ENCODE results near the gene TLCD3B.

TLCD3B gene

DNA sequence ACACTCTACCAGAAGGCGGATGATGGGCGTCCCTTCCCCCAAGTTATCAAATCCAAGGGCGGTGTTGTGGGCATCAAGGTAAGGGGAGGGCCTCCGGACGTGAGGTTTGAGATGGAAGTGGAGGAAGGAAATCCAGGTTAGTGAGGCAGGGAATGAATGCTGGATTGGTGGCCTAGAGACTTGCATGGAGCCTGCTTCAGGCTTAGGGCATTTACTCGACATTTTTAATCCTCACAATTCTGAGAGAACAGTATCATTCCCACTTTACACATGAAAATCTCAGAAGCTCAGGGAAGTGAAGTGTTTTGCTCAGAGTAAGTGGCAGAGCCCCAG lies 36.5 kb upstream of the TLCD3B start:
- H3K27ac ChIP-seq (ENCODE audit: low read length) = no peak overlapping the region
- H3K36me3 ChIP-seq (ENCODE audit: insufficient read depth, low read depth, low read length) = peaks cover 58% of the 10 kb centered on the region
- H3K4me1 ChIP-seq (ENCODE audit: insufficient read depth, low read length) = peaks cover 11% of the 10 kb centered on the region; the same call in 1 of the 2 replicates
- H3K9ac ChIP-seq (ENCODE audit: low read depth, low read length) = no peak overlapping the region; the same call in 1 of the 2 replicates
- H3K4me3 ChIP-seq (ENCODE audit: low read length) = peak overlapping the region; percentile 97; the same call in 1 of the 2 replicates
- H3K9me3 ChIP-seq (ENCODE audit: insufficient read depth, low read depth, low read length) = no peaks in the 10 kb centered on the region
- H3K27me3 ChIP-seq (ENCODE audit: insufficient read depth, low read length) = no peaks in the 10 kb centered on the region

DNA sequence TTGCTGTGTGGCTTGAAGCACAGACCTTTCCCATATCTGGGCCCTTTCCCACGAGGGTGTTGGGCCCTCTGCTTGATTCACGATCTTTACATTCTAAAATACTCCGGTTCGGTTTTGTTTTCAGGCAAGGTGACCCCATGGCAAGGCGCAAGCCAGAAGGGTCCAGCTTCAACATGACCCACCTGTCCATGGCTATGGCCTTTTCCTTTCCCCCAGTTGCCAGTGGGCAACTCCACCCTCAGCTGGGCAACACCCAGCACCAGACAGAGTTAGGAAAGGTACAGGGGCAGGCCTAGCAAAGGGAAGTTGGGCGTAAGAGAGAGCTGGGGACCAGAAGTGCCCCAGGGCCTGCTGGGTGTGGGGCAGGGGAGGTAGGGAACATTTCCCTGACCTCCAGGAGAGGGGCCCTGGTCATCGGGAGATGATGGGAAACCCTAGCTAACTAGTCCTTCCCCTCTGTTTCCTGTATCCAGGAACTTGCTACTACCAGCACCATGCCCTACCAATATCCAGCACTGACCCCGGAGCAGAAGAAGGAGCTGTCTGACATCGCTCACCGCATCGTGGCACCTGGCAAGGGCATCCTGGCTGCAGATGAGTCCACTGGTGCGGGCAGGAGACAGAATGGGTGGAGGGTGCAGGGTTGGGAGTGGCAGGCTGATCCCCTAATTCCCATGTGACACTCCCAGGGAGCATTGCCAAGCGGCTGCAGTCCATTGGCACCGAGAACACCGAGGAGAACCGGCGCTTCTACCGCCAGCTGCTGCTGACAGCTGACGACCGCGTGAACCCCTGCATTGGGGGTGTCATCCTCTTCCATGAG lies 35.9 kb upstream of the TLCD3B start:
- Histone ChIP-seq H3K9ac (ENCODE audit: low read depth, low read length) (peak overlapping the region; percentile 97), H3K4me3 (ENCODE audit: low read length) (peak overlapping the region; percentile 97), H3K9me3 (ENCODE audit: insufficient read depth, low read depth, low read length) (no peaks in the 10 kb centered on the region), H3K27ac (ENCODE audit: low read length) (peak overlapping the region; percentile 93), H3K4me1 (ENCODE audit: insufficient read depth, low read length) (peaks cover 11% of the 10 kb centered on the region; the same call in 1 of the 2 replicates), H3K36me3 (ENCODE audit: insufficient read depth, low read depth, low read length) (peaks cover 53% of the 10 kb centered on the region), H3K27me3 (ENCODE audit: insufficient read depth, low read length) (no peaks in the 10 kb centered on the region)

- H3K4me3 ChIP-seq (ENCODE audit: low read length) = peak overlapping the region; percentile 97
- no peaks in the 10 kb centered on the region for H3K27me3 ChIP-seq (ENCODE audit: insufficient read depth, low read length)
- H3K9me3 ChIP-seq (ENCODE audit: insufficient read depth, low read depth, low read length) = no peaks in the 10 kb centered on the region
- H3K4me1 ChIP-seq (ENCODE audit: insufficient read depth, low read length) = peaks cover 11% of the 10 kb centered on the region; the same call in 1 of the 2 replicates
- H3K27ac ChIP-seq (ENCODE audit: low read length) = peak overlapping the region; percentile 93
- peaks cover 45% of the 10 kb centered on the region for H3K36me3 ChIP-seq (ENCODE audit: insufficient read depth, low read depth, low read length)
- H3K9ac ChIP-seq (ENCODE audit: low read depth, low read length) = peak overlapping the region; percentile 97
Observed at GRCh38 chr16:30065943-30066760, 35.1 kb upstream of the TLCD3B start.

- Histone ChIP-seq H3K9ac (ENCODE audit: low read depth, low read length) (peak within 1 kb of the TSS; percentile 97), H3K4me3 (ENCODE audit: low read length) (peak within 1 kb of the TSS; percentile 97), H3K27me3 (ENCODE audit: insufficient read depth, low read length) (no peaks in the 10 kb centered on the region), H3K9me3 (ENCODE audit: insufficient read depth, low read depth, low read length) (no peaks in the 10 kb centered on the region), H3K4me1 (ENCODE audit: insufficient read depth, low read length) (peaks cover 11% of the 10 kb centered on the region; the same call in 1 of the 2 replicates), H3K27ac (ENCODE audit: low read length) (peak within 1 kb of the TSS; percentile 93), H3K36me3 (ENCODE audit: insufficient read depth, low read depth, low read length) (peaks cover 36% of the 10 kb centered on the region)
Observed at GRCh38 chr16:30065102-30065942, 34.3 kb upstream of the TLCD3B start, which contains the start of gene ALDOA. TSS of gene ALDOA (plus strand) at chr16:30065760. CDS start at chr16:30066898, 1,138 bp downstream.

DNA sequence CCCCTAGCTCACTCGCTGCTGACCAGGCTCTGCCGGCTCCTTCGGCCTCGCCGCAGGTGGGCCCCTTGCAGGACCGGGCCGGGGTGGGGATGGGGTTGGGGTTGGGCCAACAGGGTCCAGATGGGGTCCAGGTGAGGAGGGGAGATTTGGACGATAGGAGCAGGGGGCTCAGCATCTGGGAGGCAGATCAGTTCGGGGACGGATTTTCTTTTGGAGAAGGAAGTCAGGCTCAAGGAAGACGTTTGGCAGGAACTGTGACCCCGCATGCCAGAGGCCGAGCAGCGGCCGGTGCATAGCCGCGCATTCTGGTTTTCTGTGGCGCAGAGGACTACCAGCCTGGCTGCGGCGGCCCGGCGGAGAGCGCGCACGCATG lies 33.6 kb upstream of the TLCD3B start:
- peaks cover 30% of the 10 kb centered on the region for H3K36me3 ChIP-seq (ENCODE audit: insufficient read depth, low read depth, low read length)
- H3K9me3 ChIP-seq (ENCODE audit: insufficient read depth, low read depth, low read length) = no peaks in the 10 kb centered on the region
- H3K4me1 ChIP-seq (ENCODE audit: insufficient read depth, low read length) = peaks cover 11% of the 10 kb centered on the region; the same call in 1 of the 2 replicates
- H3K27ac ChIP-seq (ENCODE audit: low read length) = peak overlapping the region; percentile 75
- H3K27me3 ChIP-seq (ENCODE audit: insufficient read depth, low read length) = no peaks in the 10 kb centered on the region
- H3K4me3 ChIP-seq (ENCODE audit: low read length) = peak overlapping the region; percentile 97
- H3K9ac ChIP-seq (ENCODE audit: low read depth, low read length) = peak overlapping the region; percentile 97; the same call in 1 of the 2 replicates

DNA sequence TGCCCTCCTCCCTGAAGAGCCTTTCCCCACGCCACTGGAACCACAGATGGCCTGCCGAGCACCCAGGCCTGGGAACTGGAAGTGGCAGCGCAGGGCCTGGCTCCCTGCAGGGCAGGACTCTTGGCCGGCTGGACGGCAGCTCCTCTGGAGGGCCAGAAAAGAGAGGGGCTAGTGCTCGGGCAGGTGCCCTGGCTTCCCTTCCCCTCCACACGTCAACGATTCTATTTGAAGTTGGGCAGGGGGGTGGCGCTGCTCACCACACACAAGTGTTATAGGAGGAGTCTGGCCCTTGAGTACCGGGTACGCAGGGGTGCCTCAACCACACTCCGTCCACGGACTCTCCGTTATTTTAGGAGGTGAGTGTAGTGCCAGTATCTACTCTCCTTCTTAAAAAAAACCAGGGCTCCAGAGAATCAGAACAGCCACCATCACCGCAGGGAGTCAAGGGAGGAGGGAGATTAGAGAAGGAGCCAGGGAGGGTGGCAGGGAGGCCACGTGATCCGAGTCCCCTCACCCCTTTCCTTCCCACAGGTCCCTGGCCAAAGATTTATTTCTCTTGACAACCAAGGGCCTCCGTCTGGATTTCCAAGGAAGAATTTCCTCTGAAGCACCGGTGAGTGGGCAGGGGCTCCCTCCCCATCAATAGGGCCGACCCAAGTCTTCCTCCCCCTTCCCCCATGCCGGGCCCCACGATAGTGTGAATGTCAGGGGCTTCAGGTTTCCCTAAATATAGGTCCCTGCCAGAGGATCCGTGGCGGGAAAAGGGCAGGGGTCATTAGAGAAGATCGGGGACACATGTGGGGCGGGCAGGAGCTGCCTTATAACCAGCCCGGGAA lies 33.0 kb upstream of the TLCD3B start:
- Histone ChIP-seq H3K9ac (ENCODE audit: low read depth, low read length) (peak overlapping the region; percentile 97; the same call in 1 of the 2 replicates), H3K36me3 (ENCODE audit: insufficient read depth, low read depth, low read length) (peaks cover 24% of the 10 kb centered on the region), H3K27ac (ENCODE audit: low read length) (peak overlapping the region; percentile 75), H3K4me3 (ENCODE audit: low read length) (peak overlapping the region; percentile 97), H3K9me3 (ENCODE audit: insufficient read depth, low read depth, low read length) (no peaks in the 10 kb centered on the region), H3K4me1 (ENCODE audit: insufficient read depth, low read length) (peaks cover 11% of the 10 kb centered on the region; the same call in 1 of the 2 replicates), H3K27me3 (ENCODE audit: insufficient read depth, low read length) (no peaks in the 10 kb centered on the region)

DNA sequence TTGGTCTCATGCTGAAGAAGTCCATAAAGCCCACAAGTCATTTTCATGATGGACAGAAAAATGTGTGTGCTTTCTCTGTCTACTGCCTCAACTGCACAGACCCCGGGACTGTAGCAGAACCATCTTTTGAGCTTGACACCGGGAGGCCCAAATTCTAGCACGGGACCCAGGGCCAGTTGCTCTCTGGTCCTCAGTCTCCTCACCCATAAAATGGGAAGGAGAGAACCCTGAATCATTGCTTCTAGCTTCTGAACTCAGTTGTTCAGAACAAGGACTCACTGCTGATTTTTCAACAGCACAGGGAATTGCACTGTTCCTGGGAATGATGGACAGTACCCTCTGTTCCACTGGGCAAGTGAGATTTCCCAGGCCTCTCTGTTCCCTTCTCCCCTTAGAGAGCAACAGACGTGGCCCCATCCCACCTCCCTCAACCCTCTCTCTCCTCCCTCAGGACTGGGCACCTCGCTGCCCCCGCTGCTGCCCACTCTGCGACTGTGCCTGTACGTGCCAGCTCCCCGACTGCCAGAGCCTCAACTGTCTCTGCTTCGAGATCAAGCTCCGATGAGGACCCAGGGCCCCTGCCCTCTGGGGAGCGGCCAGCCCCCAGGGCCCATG lies 32.3 kb upstream of the TLCD3B start:
- peaks cover 17% of the 10 kb centered on the region for H3K36me3 ChIP-seq (ENCODE audit: insufficient read depth, low read depth, low read length)
- H3K27me3 ChIP-seq (ENCODE audit: insufficient read depth, low read length) = no peaks in the 10 kb centered on the region
- no peaks in the 10 kb centered on the region for H3K9me3 ChIP-seq (ENCODE audit: insufficient read depth, low read depth, low read length)
- peak overlapping the region; percentile 97 for H3K4me3 ChIP-seq (ENCODE audit: low read length)
- peak overlapping the region; percentile 97; the same call in 1 of the 2 replicates for H3K9ac ChIP-seq (ENCODE audit: low read depth, low read length)
- H3K27ac ChIP-seq (ENCODE audit: low read length) = peak overlapping the region; percentile 75
- peaks cover 11% of the 10 kb centered on the region; the same call in 1 of the 2 replicates for H3K4me1 ChIP-seq (ENCODE audit: insufficient read depth, low read length)

- Histone ChIP-seq H3K36me3 (ENCODE audit: insufficient read depth, low read depth, low read length) (no peaks in the 10 kb centered on the region), H3K9me3 (ENCODE audit: insufficient read depth, low read depth, low read length) (no peaks in the 10 kb centered on the region), H3K27ac (ENCODE audit: low read length) (no peak overlapping the region), H3K27me3 (ENCODE audit: insufficient read depth, low read length) (no peaks in the 10 kb centered on the region), H3K4me1 (ENCODE audit: insufficient read depth, low read length) (peaks cover 5% of the 10 kb centered on the region; the same call in 1 of the 2 replicates), H3K4me3 (ENCODE audit: low read length) (no peak overlapping the region), H3K9ac (ENCODE audit: low read depth, low read length) (no peak overlapping the region)
Observed at GRCh38 chr16:30060836-30061554, 29.9 kb upstream of the TLCD3B start.

DNA sequence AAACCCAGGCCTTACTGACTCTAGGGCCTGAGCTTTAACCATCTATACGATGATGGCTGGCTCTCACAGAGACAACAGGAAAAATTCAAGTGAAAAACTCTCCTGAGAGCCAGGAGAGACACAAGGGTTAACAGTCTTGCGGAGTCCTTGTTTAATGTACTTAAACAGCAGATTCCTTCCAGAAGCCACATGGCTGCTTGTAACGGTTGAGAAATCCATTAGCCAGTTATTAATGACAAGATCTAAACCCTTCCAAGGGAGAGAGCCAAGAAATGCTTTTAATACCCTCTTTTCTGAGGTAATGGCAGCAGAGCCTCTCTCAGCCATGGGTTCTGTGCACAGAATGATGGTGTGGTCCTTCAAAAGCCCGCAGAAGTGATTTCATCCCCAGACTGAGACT lies 29.3 kb upstream of the TLCD3B start:
- no peak overlapping the region for H3K27ac ChIP-seq (ENCODE audit: low read length)
- H3K4me1 ChIP-seq (ENCODE audit: insufficient read depth, low read length) = peaks cover 5% of the 10 kb centered on the region; the same call in 1 of the 2 replicates

More for the DNA sequence above, 29.3 kb upstream of the TLCD3B start:
- Histone ChIP-seq H3K36me3 (ENCODE audit: insufficient read depth, low read depth, low read length) (no peaks in the 10 kb centered on the region), H3K4me3 (ENCODE audit: low read length) (no peak overlapping the region), H3K27me3 (ENCODE audit: insufficient read depth, low read length) (no peaks in the 10 kb centered on the region), H3K9me3 (ENCODE audit: insufficient read depth, low read depth, low read length) (no peaks in the 10 kb centered on the region), H3K9ac (ENCODE audit: low read depth, low read length) (no peak overlapping the region)

Measured in iPS-20b (cell line).